Breast epithelium (tissue), 4 donors: ENCODE measurements around the gene PLPPR1. TPM values are rescaled to one million over a fixed set of nuclear protein-coding genes. Genes with fewer than 3 reads are reported as not detected.
A peak's percentile ranks its signal among the peaks of the same experiment; 100 is the strongest.

Experiments
- DNase-seq, 2 donors: peaks; one replicate each; pipeline ENCODE4 v3.0.0-alpha.2; 2019; ENCODE audit warnings: low spot score in 2 of 2
- H3K27ac ChIP-seq, 2 donors: fragments of 200-600 bp; sonication (generic) in 1 of 2; one replicate each; pipeline ENCODE4 v1.5.1; 2016 to 2019; ENCODE audit warnings: mild to moderate bottlenecking in 1 of 2
- H3K27me3 ChIP-seq, 2 donors: fragments of 200-600 bp; sonication (generic) in 1 of 2; one replicate each; pipeline versions ENCODE4 v1.5.1 to v1.6.0; 2017 to 2019; ENCODE audit warnings: control low read depth in 1 of 2, mild to moderate bottlenecking in 1 of 2
- H3K36me3 ChIP-seq: fragments of 200-600 bp; one replicate; pipeline ENCODE4 v1.5.1; 2019
- H3K4me1 ChIP-seq, 2 donors: fragments of 200-600 bp; sonication (generic); one replicate each; pipeline ENCODE4 v1.5.1; 2016 to 2019; ENCODE audit warnings: control low read depth in 1 of 2
- H3K4me3 ChIP-seq, 3 donors: fragments of 200-600 bp; sonication (generic); 1 replicate in 2 of 3; 2 replicates in 1 of 3; pipeline ENCODE4 v1.5.1; 2016 to 2019; ENCODE audit warnings: mild to moderate bottlenecking in 3 of 3, moderate library complexity in 2 of 3
- H3K9me3 ChIP-seq, 2 donors: fragments of 200-600 bp; sonication (generic) in 1 of 2; one replicate each; pipeline ENCODE4 v1.5.1; 2016 to 2019; ENCODE audit warnings: control low read depth in 1 of 2
- CTCF ChIP-seq, 3 donors: fragments of 450-650 bp; IDR thresholded peaks; one replicate each; pipeline ENCODE4 v1.5.1; 2016 to 2017; ENCODE audit warnings: antibody characterized with exemption in 3 of 3, mild to moderate bottlenecking in 3 of 3, moderate library complexity in 3 of 3
- POLR2A ChIP-seq: fragments of 450-650 bp; IDR thresholded peaks from one replicate; pipeline ENCODE4 v1.6.1; 2016; ENCODE audit warnings: antibody characterized with exemption, mild to moderate bottlenecking, moderate library complexity
- POLR2AphosphoS5 ChIP-seq, 3 donors: sonication (generic); formaldehyde crosslinking; IDR thresholded peaks; one replicate each; pipeline ENCODE4 v1.6.1; 2017; ENCODE audit warnings: antibody characterized with exemption in 3 of 3
- intact Hi-C: fragments of 100-400 bp; cut with DNase I; formaldehyde crosslinking; loops from one replicate; pipeline ENCODE4 v1.15.1; 2023; ENCODE audit warnings: low total_unique reads
- total RNA-seq, 3 donors: library from RNA; depleted of rRNA; stranded (reverse); fragments of >200 nt; gene quantifications; one replicate each; pipeline ENCODE4 v1.1.0, GENCODE V29; 2016

Gene PLPPR1
- total RNA-seq, 3 donors from 2014 or later = 0.66 to 2.2 TPM; not detected in 1

GRCh38 chr9:101229606-101230005 lies 201.1 kb downstream of the PLPPR1 start:
- Histone ChIP-seq H3K27me3 (no peaks in the 10 kb centered on the region), H3K36me3 (no peaks in the 10 kb centered on the region), H3K27ac (no peak overlapping the region), H3K4me3 (no peak overlapping the region), H3K4me1 (no peaks in the 10 kb centered on the region), H3K9me3 (peaks cover 0 to 5% of the 10 kb centered on the region in 2 donors)
- intact Hi-C loops = loop anchor here (10.0 kb wide), 1 partner anchor 515 kb away; no protein-coding TSS in a partner anchor
- DNase-seq = no peak
- TF ChIP-seq POLR2AphosphoS5 (IDR thresholded peaks at IDR 0.05) = no peak
- no peak for TF ChIP-seq CTCF (IDR thresholded peaks at IDR 0.05)
- TF ChIP-seq POLR2A = no peak

- TF ChIP-seq CTCF (IDR thresholded peaks at IDR 0.05) (no peak), POLR2A (no peak), POLR2AphosphoS5 (IDR thresholded peaks at IDR 0.05) (no peak)
- H3K27ac ChIP-seq = no peak overlapping the region
- no peaks in the 10 kb centered on the region for H3K36me3 ChIP-seq
- no peaks in the 10 kb centered on the region for H3K9me3 ChIP-seq
- no peak overlapping the region for H3K4me3 ChIP-seq
- H3K4me1 ChIP-seq = no peaks in the 10 kb centered on the region
- intact Hi-C loops = loop anchor here (10.0 kb wide), 1 partner anchor 518 kb away; no protein-coding TSS in a partner anchor
- H3K27me3 ChIP-seq = no peaks in the 10 kb centered on the region
- DNase-seq = no peak
Observed at GRCh38 chr9:101232405-101232977, 204.0 kb downstream of the PLPPR1 start.

DNA sequence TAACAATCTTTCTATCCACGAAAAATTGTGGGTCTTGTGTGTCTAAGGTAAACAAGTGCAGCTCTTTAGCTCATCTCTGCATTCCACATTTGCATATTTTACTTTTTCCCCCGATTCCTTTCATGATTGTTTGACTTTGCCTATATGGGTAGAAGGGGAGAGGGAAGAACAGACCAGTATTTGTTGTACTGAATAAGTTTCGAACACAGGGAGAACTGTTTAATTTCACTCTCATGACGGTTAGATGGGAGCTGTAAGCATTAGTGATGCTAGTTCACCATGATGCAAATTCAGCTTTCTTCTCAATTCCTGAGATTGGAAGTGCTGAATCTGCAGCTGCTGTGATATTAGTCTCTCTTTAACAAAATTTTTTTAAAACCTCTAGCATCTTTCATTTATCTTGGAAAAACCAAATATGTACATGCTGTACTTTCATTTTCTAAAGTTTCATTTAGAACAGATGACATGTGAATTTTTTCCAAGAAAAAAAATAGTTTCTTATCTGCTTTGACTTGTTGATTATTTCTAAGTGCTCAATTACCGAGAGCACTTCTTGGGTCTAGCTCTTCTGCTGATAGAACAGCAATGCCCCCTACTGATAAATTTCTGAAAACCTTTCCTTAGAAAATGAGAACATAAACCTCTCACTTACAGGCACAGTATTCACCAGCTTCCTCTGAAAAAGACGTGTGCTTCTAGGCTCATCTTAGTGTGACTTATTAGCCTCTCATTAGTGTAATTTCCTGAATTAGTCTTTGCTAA lies 206.8 kb downstream of the PLPPR1 start:
- H3K27ac ChIP-seq = no peak overlapping the region
- no peak overlapping the region for H3K4me3 ChIP-seq
- no peaks in the 10 kb centered on the region for H3K27me3 ChIP-seq
- H3K4me1 ChIP-seq = no peaks in the 10 kb centered on the region
- no peaks in the 10 kb centered on the region for H3K9me3 ChIP-seq
- TF ChIP-seq POLR2A (no peak), POLR2AphosphoS5 (IDR thresholded peaks at IDR 0.05) (no peak), CTCF (IDR thresholded peaks at IDR 0.05) (peak in 2 of 3 donors; percentile 16 to 22)
- H3K36me3 ChIP-seq = no peaks in the 10 kb centered on the region
- no peak for DNase-seq
- intact Hi-C loops = loop anchor here (10.0 kb wide), 1 partner anchor 520 kb away; no protein-coding TSS in a partner anchor

GRCh38 chr9:101242651-101243050 lies 214.1 kb downstream of the PLPPR1 start:
- intact Hi-C loops = no loop called here
- Histone ChIP-seq H3K36me3 (no peaks in the 10 kb centered on the region), H3K27me3 (no peaks in the 10 kb centered on the region), H3K27ac (no peak overlapping the region), H3K4me1 (no peaks in the 10 kb centered on the region), H3K9me3 (no peaks in the 10 kb centered on the region), H3K4me3 (no peak overlapping the region)
- no peak for DNase-seq
- TF ChIP-seq CTCF (IDR thresholded peaks at IDR 0.05) = no peak
- TF ChIP-seq POLR2AphosphoS5 (IDR thresholded peaks at IDR 0.05) = no peak
- TF ChIP-seq POLR2A = no peak

GRCh38 chr9:101246691-101247090 lies 218.2 kb downstream of the PLPPR1 start:
- no peaks in the 10 kb centered on the region for H3K27me3 ChIP-seq
- intact Hi-C loops = no loop called here
- no peaks in the 10 kb centered on the region for H3K9me3 ChIP-seq
- no peaks in the 10 kb centered on the region for H3K4me1 ChIP-seq
- no peak overlapping the region for H3K4me3 ChIP-seq
- no peak overlapping the region for H3K27ac ChIP-seq
- H3K36me3 ChIP-seq = no peaks in the 10 kb centered on the region
- DNase-seq = no peak
- TF ChIP-seq POLR2AphosphoS5 (IDR thresholded peaks at IDR 0.05) (no peak), POLR2A (no peak), CTCF (IDR thresholded peaks at IDR 0.05) (no peak)
